Progenitor cell of endocrine pancreas (in vitro differentiated cells): ENCODE measurements around the gene ADAP1. TPM values are rescaled to one million over a fixed set of nuclear protein-coding genes. Genes with fewer than 3 reads are reported as not detected.

Source experiments
- DNase-seq: peaks from one replicate; pipeline ENCODE4 v3.0.0; 2021; ENCODE audit warnings: low spot score; ENCODE audit not compliant: unreplicated experiment
- H3K27ac Mint-ChIP-seq: 2 replicates; pipeline ENCODE4 v1.8.0; 2021; ENCODE audit warnings: mild to moderate bottlenecking, moderate library complexity, mixed read lengths
- H3K27me3 Mint-ChIP-seq: 2 replicates; pipeline ENCODE4 v1.8.0; 2021; ENCODE audit warnings: mixed read lengths
- H3K36me3 Mint-ChIP-seq: 2 replicates; pipeline ENCODE4 v1.8.0; 2022; ENCODE audit warnings: mixed read lengths; ENCODE audit not compliant: insufficient read depth
- H3K4me1 Mint-ChIP-seq: 2 replicates; pipeline ENCODE4 v1.8.0; 2021; ENCODE audit warnings: low read depth, mixed read lengths
- H3K4me3 Mint-ChIP-seq: 2 replicates; pipeline ENCODE4 v1.8.0; 2021; ENCODE audit warnings: low read depth, mild to moderate bottlenecking, moderate library complexity, mixed read lengths
- H3K9me3 Mint-ChIP-seq: 2 replicates; pipeline ENCODE4 v1.8.0; 2021; ENCODE audit warnings: low read depth, mixed read lengths
- CTCF ChIP-seq: fragments of 200-600 bp; sonication (generic); IDR thresholded peaks from one replicate; pipeline ENCODE4 v1.5.0; 2021; ENCODE audit warnings: antibody characterized with exemption, mild to moderate bottlenecking; ENCODE audit not compliant: unreplicated experiment
- total RNA-seq: library from RNA; stranded (reverse); gene quantifications from 2 replicates; pipeline ENCODE4 v1.2.1, GENCODE V29; 2021

Gene ADAP1
- total RNA-seq, 1 donor from 2014 or later, result 10.3 TPM

DNA sequence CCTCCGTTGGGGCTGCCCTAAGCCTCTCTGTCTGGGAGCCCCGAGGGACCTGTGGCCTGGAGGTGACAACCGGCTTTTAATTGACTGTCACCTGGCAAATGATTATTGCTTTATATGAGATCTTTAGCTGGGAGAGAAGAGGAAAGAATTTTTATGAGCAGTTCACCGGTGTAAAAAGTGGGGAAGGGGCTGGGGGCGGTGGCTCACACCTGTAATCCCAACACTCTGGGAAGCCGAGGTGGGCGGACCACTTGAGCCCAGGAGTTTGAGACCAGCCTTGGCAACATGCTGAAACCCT, 23.5 kb upstream of the ADAP1 start:
- H3K9me3 Mint-ChIP-seq, result no peaks in the 10 kb centered on the region
- H3K4me3 Mint-ChIP-seq, result peak overlapping the region; percentile 65
- no peaks in the 10 kb centered on the region for H3K27me3 Mint-ChIP-seq
- H3K27ac Mint-ChIP-seq, result peak overlapping the region; percentile 98
- H3K36me3 Mint-ChIP-seq, result no peaks in the 10 kb centered on the region
- TF ChIP-seq CTCF, result no peak
- peaks cover 34% of the 10 kb centered on the region for H3K4me1 Mint-ChIP-seq
- DNase-seq, result no peak

GRCh38 chr7:977326-978048, 23.0 kb upstream of the ADAP1 start:
- no peaks in the 10 kb centered on the region for H3K27me3 Mint-ChIP-seq
- peak overlapping the region; percentile 65 for H3K4me3 Mint-ChIP-seq
- H3K36me3 Mint-ChIP-seq, result no peaks in the 10 kb centered on the region
- peak; percentile 61 for DNase-seq
- H3K4me1 Mint-ChIP-seq, result peaks cover 34% of the 10 kb centered on the region
- no peak for TF ChIP-seq CTCF
- peak overlapping the region; percentile 98 for H3K27ac Mint-ChIP-seq
- H3K9me3 Mint-ChIP-seq, result no peaks in the 10 kb centered on the region

- H3K36me3 Mint-ChIP-seq, result peaks cover under 1% of the 10 kb centered on the region
Measured at GRCh38 chr7:976901-977325, 22.4 kb upstream of the ADAP1 start.

DNA sequence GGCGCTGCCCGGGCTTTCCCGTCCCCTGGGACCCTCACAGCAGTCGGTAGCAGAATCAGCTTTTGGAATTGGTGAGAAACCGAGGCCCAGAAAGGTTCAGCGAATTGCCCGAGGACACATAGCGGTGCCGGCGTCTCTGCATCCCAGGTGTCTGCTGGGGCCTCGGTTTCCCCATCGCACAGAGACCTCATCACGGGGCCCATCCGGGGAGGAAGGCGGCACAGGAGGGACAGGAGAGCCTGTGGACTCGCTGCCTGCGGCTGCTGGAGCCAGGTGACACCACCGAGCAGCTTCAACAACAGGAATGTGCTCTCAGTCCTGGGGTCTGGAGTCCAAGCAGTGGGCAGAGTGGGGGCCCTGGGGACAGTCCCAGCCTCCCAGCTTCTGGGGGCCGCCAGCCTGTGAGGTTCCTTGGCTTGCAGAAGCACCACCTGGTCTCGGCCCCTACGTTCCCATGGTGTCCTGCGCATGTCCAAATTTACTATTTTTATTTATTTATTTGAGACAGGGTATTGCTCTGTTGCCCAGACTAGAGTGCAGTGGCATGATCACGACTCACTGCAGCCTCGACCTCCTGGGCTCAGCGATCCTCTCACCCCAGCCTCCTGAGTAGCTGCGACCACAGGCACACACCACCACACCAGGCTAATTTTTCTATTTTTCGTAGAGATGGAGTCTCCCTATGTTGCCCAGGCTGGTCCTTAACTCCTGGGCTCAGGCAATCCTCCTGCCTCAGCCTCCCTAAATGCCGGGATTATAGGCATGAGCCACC, 21.4 kb upstream of the ADAP1 start:
- Mint-ChIP-seq H3K36me3 (peaks cover 5% of the 10 kb centered on the region), H3K27ac (peak overlapping the region; percentile 98), H3K4me1 (peaks cover 34% of the 10 kb centered on the region), H3K4me3 (peak overlapping the region; percentile 87), H3K27me3 (no peaks in the 10 kb centered on the region), H3K9me3 (no peaks in the 10 kb centered on the region)
- TF ChIP-seq CTCF, result no peak
- no peak for DNase-seq

More at GRCh38 chr7:976901-977325, 22.4 kb upstream of the ADAP1 start:
- H3K4me1 Mint-ChIP-seq, result peaks cover 34% of the 10 kb centered on the region
- no peak for TF ChIP-seq CTCF
- H3K27me3 Mint-ChIP-seq, result no peaks in the 10 kb centered on the region
- peak overlapping the region; percentile 87 for H3K4me3 Mint-ChIP-seq
- H3K9me3 Mint-ChIP-seq, result no peaks in the 10 kb centered on the region
- no peak for DNase-seq
- H3K27ac Mint-ChIP-seq, result peak overlapping the region; percentile 98

- Mint-ChIP-seq H3K4me1 (peaks cover 32% of the 10 kb centered on the region), H3K27me3 (no peaks in the 10 kb centered on the region), H3K27ac (peak within 1 kb of the TSS; percentile 98), H3K9me3 (no peaks in the 10 kb centered on the region), H3K4me3 (peak within 1 kb of the TSS; percentile 87), H3K36me3 (peaks cover 6% of the 10 kb centered on the region)
- DNase-seq, result peak; percentile 77
- no peak for TF ChIP-seq CTCF
Measured at GRCh38 chr7:974820-975681, 20.6 kb upstream of the ADAP1 start, which contains the start of gene COX19. TSS of gene COX19 (minus strand) at chr7:975549. CDS start at chr7:975509, 40 bp downstream.
